ENCODE data around the gene RBMS3. TPM values are rescaled to one million over a fixed set of nuclear protein-coding genes. Genes with fewer than 3 reads are reported as not detected.

The RBMS3 gene
- total RNA-seq, 4 donors from 2014 or later, result 7.3 to 21.8 (median 12.8) TPM

DNA sequence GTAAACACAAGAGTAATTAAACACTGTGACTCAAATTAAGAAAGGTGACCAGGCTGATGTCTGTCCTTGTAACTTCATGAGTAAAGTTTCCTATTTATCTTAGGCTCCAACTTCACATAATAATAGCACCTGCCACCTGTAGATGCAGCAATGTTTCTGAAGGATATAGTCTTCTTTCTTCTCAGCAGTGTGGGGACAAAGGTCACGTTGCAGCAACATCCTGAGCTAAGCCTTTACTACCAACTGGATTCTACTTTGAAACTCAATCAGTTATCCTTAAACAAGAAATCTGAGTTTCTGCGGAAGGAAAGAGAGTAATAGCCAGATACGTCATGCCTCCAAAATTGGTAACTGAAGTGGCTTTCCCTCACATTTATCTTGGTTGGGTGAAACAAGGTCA is 253.1 kb downstream of the RBMS3 start:
- WGBS, 2 donors, result 83 to 94% methylated on average over 3 of the region's 3 CpGs
- DNase-seq (ENCODE audit: low spot score in 2 of 2), result no peak
- intact Hi-C loops (cut with DNase I; ENCODE audit: low total_unique reads), result no loop called here
- H3K4me3 ChIP-seq (ENCODE audit: low read depth, poor library complexity, severe bottlenecking), result no peak overlapping the region
- TF ChIP-seq, protein P1, sequence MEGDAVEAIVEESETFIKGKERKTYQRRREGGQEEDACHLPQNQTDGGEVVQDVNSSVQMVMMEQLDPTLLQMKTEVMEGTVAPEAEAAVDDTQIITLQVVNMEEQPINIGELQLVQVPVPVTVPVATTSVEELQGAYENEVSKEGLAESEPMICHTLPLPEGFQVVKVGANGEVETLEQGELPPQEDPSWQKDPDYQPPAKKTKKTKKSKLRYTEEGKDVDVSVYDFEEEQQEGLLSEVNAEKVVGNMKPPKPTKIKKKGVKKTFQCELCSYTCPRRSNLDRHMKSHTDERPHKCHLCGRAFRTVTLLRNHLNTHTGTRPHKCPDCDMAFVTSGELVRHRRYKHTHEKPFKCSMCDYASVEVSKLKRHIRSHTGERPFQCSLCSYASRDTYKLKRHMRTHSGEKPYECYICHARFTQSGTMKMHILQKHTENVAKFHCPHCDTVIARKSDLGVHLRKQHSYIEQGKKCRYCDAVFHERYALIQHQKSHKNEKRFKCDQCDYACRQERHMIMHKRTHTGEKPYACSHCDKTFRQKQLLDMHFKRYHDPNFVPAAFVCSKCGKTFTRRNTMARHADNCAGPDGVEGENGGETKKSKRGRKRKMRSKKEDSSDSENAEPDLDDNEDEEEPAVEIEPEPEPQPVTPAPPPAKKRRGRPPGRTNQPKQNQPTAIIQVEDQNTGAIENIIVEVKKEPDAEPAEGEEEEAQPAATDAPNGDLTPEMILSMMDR (IDR thresholded peaks at IDR 0.05), result no peak
- no peak for TF ChIP-seq POLR2A (IDR thresholded peaks at IDR 0.05)

DNA sequence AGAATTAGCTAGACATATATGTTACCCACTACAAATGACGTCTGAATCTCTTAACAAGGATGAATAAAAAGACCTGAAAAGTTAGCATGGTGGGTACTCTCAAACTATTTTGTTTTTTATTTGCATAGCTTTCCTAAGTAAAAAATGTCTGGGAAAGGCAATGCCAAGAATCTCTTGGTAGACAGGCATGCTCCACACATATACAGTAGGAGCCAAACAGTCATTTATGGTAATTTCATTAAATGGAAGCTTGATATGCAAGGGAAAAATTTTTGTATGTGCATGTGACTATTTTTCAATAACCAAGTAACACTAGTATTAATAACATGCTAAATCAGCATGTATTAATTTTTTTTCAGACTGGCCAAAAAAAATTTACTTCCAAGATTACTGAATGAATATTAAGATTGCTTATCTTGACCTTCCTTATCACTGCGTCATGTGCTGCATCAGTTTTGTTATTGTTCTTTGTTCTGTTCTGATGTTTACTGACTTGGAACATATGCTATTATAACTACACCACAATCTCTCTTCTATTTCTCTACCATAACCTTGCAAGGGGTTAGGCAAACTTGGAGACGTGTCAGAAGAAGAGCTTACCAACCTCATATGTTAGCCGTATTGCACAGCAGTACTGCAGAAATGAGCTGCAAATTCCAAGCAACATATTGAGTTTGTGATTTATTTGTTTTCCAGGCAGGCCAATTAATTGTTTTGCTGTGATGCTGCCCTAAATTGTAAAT is 255.3 kb downstream of the RBMS3 start:
- 81 to 84% methylated on average over 4 of the region's 4 CpGs for WGBS, 2 donors
- no peak for DNase-seq (ENCODE audit: low spot score in 2 of 2)

DNA sequence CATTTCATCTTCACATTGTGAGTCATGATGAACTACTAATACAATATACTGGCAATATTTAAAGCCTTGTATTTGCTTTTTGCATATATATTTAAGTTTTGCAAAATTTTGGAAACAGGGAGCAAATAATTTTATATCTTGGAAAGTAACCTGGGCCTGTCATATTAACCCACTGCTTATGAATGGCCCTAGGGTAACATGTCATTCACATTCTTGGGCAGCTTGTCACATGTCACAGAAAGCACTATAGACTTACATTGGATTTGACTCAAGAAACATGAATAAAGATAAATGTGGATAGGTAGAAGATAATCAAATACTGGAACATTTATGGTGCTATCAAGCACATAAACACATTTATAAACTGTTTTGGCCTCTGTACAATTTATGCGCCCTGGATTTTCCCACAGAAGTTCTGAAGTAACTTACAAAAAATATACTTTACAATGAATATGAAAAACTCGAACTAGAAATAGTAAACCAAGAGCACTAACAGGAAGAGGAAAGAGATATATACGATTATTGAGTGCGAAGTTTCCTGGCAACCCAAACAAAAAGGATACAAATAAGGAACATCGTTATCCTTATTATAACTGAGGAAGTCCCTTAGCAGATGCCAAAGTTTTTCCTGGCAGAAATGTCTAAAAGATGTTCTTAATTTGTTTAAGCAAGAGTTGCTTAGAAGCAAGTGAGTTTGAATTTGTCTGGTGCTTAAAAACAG is 257.2 kb downstream of the RBMS3 start:
- no peak for TF ChIP-seq POLR2A (IDR thresholded peaks at IDR 0.05)
- TF ChIP-seq, protein P1 (IDR thresholded peaks at IDR 0.05), result no peak
- DNase-seq (ENCODE audit: low spot score in 2 of 2), result no peak
- no peak overlapping the region for H3K4me3 ChIP-seq (ENCODE audit: low read depth, poor library complexity, severe bottlenecking)
- intact Hi-C loops (cut with DNase I; ENCODE audit: low total_unique reads), result no loop called here
- WGBS, 2 donors, result 12 to 16% methylated on average over 5 of the region's 5 CpGs

More for the DNA sequence above, 255.3 kb downstream of the RBMS3 start:
- no peak overlapping the region for H3K4me3 ChIP-seq (ENCODE audit: low read depth, poor library complexity, severe bottlenecking)
- TF ChIP-seq POLR2A (IDR thresholded peaks at IDR 0.05), result no peak
- TF ChIP-seq, protein P1 (IDR thresholded peaks at IDR 0.05), result no peak
- intact Hi-C loops (cut with DNase I; ENCODE audit: low total_unique reads), result no loop called here

DNA sequence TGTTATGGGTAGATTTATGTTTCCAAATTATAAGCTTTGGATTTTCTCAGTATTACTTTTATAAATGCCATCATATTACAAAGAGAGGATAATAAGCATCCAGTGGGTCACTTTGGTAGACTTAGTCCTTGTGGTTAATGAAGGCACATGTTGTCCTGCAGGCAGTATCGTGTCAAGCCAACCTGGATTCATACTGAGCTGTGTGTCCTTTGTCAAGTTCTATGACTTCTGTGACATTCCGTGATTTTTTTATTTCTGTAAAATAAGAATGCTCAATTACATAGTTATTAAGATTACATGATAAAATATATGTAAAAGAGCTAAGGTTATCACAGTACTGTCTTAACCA is 257.7 kb downstream of the RBMS3 start:
- TF ChIP-seq POLR2A (IDR thresholded peaks at IDR 0.05), result no peak
- no peak overlapping the region for H3K4me3 ChIP-seq (ENCODE audit: low read depth, poor library complexity, severe bottlenecking)
- DNase-seq (ENCODE audit: low spot score in 2 of 2), result no peak
- intact Hi-C loops (cut with DNase I; ENCODE audit: low total_unique reads), result no loop called here
- WGBS, 2 donors, result 32 to 41% methylated on average over 2 of the region's 2 CpGs

DNA sequence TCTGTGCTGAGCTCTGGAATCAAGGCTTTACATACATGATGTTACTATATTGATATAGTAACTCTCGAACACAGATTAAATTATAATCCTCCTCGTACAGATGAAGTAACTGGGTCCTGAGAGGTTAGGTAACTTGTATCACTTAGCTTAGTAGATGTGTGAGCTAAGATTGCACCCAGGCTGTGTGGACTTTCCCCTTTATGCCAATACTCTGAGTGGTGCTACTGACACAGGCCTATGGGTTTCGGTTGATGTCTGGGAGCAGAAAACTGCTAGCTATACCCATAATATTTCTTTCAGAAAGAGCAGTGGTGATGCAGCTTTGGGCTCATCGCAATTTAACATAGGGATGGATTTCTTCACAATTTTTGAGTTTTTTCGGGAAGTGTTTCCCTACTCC is 259.7 kb downstream of the RBMS3 start:
- intact Hi-C loops (cut with DNase I; ENCODE audit: low total_unique reads), result no loop called here
- no peak for TF ChIP-seq POLR2A (IDR thresholded peaks at IDR 0.05)
- TF ChIP-seq, protein P1 (IDR thresholded peaks at IDR 0.05), result no peak
- 95 to 99% methylated on average over 5 of the region's 5 CpGs for WGBS, 2 donors
- no peak overlapping the region for H3K4me3 ChIP-seq (ENCODE audit: low read depth, poor library complexity, severe bottlenecking)
- no peak for DNase-seq (ENCODE audit: low spot score in 2 of 2)

DNA sequence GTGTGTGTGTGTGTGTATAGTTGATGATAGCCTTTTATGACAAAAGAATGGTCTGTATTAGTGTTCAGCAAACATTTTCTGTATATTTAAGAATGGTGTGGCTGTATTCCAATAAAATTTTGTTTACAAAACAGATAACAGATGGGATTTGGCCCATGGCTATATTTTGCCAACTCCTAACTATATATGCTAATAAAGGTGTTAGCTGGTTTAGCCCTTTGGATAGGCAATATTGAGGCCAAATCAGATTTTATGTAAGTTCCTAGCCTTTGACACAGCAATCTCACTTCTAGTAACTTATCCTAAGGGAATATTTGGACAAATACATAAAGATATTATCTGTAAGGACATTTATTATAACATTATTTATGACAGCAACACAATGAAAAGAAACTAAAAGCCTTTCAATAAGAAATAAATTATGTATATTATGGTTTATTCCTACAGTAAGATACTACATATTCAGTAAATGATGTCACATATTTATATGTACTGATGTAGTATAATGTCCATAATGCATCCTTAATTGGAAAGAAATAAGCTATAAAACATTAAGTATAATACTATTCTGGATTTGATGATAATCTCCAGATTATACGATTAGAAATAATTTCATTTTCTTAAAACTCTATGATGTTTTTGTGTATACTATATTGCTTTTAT is 264.0 kb downstream of the RBMS3 start:
- TF ChIP-seq POLR2A (IDR thresholded peaks at IDR 0.05), result no peak
- TF ChIP-seq, protein P1 (IDR thresholded peaks at IDR 0.05), result no peak
- no peak for DNase-seq (ENCODE audit: low spot score in 2 of 2)
- intact Hi-C loops (cut with DNase I; ENCODE audit: low total_unique reads), result no loop called here
- 84 to 91% methylated on average over 1 of the region's 1 CpG for WGBS, 2 donors
- no peak overlapping the region for H3K4me3 ChIP-seq (ENCODE audit: low read depth, poor library complexity, severe bottlenecking)
